HuH-7 (cell line): ENCODE measurements around the gene MBD3L1.

Experiments used
- DNase-seq: peaks from one replicate; pipeline ENCODE4 v3.0.0; 2011; ENCODE audit warnings: low spot score

Gene MBD3L1

GRCh38 chr19:8832132-8833021 is at the start of gene MBD3L1, which contains the start of gene ZNF558:
Gene MBD3L1 (plus strand): TSS chr19:8832377. CDS start chr19:8842679, 10,302 bp downstream.
Gene ZNF558 (minus strand): TSS chr19:8832304. CDS start chr19:8822659, 9,645 bp downstream.
- DNase-seq, result peak; percentile 91

DNA sequence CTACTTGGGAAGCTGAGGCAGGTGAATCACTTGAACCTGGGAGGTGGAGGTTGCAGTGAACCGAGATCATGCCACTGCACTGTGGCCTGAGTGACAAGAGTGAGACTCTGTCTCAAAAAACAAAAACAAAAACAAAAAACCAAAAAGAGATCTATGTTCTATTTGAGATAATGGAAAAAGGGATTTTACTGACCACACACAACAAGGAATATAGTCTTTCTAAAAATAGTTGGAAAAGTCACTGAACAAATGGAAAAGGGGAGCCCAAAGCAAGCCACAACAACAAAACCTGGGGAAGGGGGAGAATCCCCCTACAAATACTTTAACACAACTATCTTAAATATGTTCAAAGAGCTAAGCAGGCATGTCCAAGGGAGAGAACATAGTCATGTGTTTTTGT is 37.4 kb upstream of the MBD3L1 start:
- DNase-seq, result no peak

- DNase-seq, result no peak
These were observed 25.5 kb upstream of the MBD3L1 start for GRCh38 chr19:8806661-8807060.

GRCh38 chr19:8811315-8812172 is 20.6 kb upstream of the MBD3L1 start:
- no peak for DNase-seq

- DNase-seq, result no peak
These were observed 18.0 kb upstream of the MBD3L1 start for GRCh38 chr19:8814176-8814575.

DNA sequence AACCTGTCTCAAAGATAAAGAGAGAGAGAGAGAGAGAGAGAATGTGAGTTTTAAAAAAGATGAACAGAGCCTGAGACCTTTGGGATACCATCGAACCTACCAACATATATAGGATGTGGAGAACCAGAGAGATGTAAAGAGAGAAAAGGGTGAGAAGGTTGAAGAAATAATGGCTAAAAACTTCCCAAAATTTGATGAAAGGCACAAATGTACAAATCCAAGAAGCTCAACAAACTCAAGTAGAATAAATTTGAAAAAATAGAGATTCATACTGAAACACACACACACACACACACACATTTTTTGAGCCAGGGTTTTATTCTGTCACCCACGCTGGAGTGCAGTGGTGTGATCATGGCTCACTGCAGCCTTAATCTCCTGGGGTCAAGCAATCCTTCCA is 16.4 kb upstream of the MBD3L1 start:
- DNase-seq, result no peak

- no peak for DNase-seq
These were observed 11.9 kb upstream of the MBD3L1 start for GRCh38 chr19:8820234-8820633.

DNA sequence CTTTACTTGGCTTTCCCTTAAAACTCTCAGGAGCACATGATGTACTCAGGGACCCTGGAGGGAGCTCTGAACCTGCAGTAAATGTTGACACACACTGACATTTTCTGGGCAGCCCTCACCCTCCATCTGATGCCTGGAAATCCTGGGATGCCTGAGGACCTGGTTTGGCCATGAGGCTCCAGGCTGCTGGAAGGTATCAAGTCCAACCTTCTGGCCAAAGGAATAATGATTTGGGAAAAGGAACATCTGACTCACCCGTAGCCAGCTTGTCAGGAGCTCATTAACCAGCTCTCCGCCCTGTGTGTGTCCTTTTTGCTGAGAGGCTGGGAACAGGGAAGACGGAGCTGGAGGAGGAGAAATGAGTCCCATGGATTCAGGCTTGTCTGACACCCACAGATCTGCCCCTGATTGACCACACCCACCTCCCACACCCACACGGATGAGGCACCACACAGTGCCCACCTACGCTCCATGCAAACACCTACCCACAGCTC is 10.4 kb upstream of the MBD3L1 start:
- no peak for DNase-seq

DNA sequence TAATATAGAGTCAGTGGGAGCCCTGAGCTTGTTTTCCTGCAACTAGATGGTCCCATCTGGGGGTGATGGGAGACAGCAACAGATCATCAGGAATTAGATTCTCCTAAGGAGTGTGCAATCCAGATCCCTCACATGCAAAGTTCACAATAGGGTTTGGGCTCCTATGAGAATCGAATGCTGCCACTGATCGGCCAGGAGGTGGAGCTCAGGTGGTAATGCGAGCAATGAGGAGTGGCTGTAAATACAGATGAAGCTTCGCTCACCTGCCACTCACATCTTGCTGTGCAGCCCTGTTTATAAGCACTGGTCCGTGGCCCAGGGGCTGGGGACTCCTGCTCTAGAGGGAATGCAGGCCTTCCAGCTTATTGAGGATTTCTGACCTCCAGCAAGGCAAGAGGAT is 5.8 kb upstream of the MBD3L1 start:
- DNase-seq, result no peak

DNA sequence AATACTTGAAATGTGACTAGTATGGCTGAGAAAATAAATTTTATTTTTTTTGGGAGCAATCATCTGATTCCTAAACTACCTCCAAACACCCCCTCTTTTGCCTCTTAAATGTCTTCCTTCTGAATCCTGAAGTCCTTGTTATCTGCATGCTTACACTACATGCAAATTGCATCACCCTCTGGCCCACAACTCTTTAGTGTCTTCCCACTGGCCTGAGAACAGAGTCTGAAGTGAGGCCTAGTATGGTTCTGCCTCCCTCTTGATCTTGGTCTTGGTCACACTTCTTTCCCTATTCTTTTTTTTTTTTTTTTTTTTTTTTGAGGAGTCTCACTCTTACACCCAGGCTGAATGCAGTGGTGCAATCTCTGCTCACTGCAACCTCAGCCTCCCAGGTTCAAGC is 4.9 kb upstream of the MBD3L1 start:
- DNase-seq, result no peak

DNA sequence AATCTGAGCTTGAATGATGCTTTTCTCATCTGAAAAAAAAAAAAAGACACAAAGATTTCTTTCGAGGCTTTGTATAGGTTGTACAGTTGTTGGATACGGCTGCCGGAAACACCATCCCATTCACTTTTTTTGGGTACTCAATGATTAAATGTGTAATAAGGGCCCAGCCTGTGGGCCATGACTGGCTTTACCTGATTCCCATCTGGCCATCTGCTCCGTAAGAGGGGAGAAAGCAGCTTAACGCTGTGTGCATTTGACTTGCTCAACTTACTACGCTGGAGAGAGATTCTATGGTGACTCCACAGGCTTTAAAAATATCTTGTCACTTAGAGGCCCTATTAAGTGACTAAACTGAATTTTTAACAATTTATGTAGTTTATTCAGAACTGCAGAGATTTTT is 804 bp upstream of the MBD3L1 start:
- DNase-seq, result no peak

- no peak for DNase-seq
These were observed 395 bp upstream of the MBD3L1 start for GRCh38 chr19:8831832-8832131.

- DNase-seq, result no peak
These were observed 3.3 kb downstream of the MBD3L1 start for GRCh38 chr19:8835446-8835845.

GRCh38 chr19:8835877-8836276 is 3.7 kb downstream of the MBD3L1 start:
- no peak for DNase-seq

GRCh38 chr19:8840708-8841107 is 8.5 kb downstream of the MBD3L1 start:
- no peak for DNase-seq

DNA sequence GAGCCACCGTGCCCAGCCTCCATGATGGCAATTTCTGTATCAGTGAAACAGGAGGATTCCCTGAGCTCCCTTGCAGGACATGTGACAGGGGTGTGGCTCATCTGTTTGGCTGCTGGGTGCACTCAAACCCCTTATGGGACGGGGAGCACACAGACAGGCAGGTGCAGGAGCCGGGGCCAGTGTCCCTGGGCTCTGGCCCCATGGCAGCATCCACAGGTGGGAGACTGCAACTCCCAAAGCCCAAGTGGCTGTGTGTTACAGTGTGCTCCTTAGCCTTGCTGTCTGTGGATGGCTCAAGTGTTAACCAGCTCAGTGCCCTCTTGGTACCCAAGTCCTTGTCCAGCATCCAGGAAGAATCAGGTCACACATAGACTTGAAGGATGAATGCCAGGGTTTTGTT is 14.6 kb downstream of the MBD3L1 start:
- DNase-seq, result no peak

DNA sequence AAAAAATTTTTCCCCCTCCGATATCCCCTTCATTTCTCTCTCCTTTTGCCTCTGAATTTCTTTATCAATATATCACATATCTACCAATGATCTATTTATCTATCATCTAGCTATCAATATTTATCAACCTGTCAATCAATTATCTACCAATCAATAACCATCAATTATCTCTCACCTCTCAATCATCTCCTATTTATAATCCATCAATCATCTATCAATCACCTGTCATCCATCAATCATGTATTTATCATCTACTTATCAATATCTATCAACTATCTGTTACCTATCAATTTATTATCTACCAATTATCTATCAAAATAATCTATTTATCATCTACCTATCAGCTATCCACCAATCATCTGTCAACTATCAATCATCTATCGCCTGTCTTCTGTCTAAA is 17.1 kb downstream of the MBD3L1 start:
- no peak for DNase-seq

GRCh38 chr19:8850488-8850887 is 18.3 kb downstream of the MBD3L1 start:
- DNase-seq, result no peak

- no peak for DNase-seq
These were observed 26.1 kb downstream of the MBD3L1 start for GRCh38 chr19:8858260-8858659.

GRCh38 chr19:8866344-8866743 is 34.2 kb downstream of the MBD3L1 start:
- no peak for DNase-seq

GRCh38 chr19:8877854-8878705 is 45.9 kb downstream of the MBD3L1 start:
- no peak for DNase-seq

DNA sequence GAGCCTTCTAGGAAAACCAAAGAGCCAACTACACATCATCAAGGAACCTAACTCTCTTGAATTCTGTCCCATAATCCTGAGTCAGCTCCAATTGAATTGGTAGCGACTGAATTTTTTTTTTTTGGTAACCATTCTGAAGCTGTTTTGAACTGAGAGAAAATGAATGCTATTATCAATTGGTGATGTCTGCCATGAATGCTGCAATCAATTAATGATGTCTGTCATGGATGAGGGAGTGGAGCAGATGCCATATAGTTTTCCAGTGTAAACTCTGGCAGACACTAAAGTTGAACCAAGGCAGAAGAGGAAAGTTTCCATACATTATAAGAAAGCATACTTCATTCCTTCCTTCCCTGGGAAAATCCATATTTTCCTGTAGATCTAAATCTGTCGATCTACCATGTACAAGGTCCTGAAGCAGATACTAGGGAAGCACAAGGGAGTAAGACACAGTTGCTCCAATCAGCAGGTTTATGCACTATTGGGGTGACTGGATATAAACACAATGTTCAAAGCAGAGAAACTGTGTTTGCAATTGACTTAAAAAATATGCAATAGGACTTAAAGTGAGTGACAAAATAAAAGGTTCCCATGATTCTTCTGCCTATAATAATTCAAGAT is 48.8 kb downstream of the MBD3L1 start:
- no peak for DNase-seq
